ENCODE data around the gene SPTB.

Gene SPTB

DNA sequence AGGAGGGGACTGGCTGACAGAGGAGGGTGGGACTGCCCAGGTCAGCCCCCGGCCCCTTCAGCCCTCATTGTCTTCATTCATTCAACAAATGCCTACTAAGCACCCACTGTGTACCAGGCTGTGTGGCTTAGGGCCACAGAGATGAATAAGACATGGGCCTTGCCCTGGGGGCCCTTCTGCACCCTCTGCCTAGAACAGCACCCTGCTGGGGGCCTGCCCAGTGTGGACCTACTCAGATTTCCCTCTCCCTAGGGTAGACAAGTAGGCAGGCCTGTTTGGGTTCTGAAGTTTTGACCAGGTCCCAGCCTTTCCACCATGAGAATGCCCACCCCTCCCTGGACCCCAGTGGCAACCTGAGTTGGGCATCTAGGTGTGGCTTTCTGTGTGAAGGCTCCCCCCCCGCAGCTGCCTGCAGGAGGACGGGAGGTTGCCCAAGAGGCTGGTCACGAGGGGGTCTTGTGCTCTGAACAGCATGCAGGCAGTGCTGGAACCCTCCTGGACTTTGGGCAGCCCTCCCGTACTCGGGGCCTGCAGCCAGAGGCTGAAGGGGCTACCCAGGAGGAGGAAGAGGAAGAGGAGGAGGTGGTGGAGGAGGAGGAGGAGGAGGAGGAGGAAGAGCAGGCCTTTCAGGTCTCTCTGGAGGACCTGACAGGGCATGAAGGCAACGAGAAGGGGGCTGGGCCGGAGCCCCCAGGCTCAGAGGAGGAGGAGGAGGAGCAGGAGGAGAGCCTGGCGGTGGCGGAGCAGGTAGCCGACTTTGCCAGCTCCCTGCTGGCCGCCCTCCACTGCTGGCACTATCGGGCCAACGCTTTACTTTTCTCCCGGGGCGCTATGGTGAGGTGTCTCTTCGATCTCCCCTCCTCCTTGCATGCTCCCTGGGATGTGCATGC is 142.1 kb downstream of the SPTB start:
- no peaks in the 10 kb centered on the region for H3K4me1 ChIP-seq (ENCODE audit: low read length)
- no peaks in the 10 kb centered on the region for H3K27me3 ChIP-seq (replicated peaks; ENCODE audit: insufficient read depth, low read length)
- no peaks in the 10 kb centered on the region for H4K20me1 ChIP-seq (ENCODE audit: insufficient read depth, low read length)
- no peaks in the 10 kb centered on the region for H3K79me2 ChIP-seq (ENCODE audit: low read length)
- DNase-seq: no peak
- H3K4me3 ChIP-seq (ENCODE audit: low read length): no peak overlapping the region
- no peak overlapping the region for H3K9ac ChIP-seq (ENCODE audit: low read length)
- no peaks in the 10 kb centered on the region for H3K9me3 ChIP-seq (replicated peaks; ENCODE audit: insufficient read depth, low read length)
- H2AFZ ChIP-seq (ENCODE audit: low read length): no peak overlapping the region
- H3F3A ChIP-seq (ENCODE audit: insufficient read depth, low read length): no peaks in the 10 kb centered on the region
- H3K4me2 ChIP-seq (ENCODE audit: low read depth, low read length): no peak overlapping the region
- no peak overlapping the region for H3K27ac ChIP-seq (ENCODE audit: low read length)
- H3K36me3 ChIP-seq (replicated peaks; ENCODE audit: insufficient read depth, low read length): no peaks in the 10 kb centered on the region
- no peaks in the 10 kb centered on the region for H3K9me2 ChIP-seq (replicated peaks; ENCODE audit: insufficient read depth, low read length)
- TF ChIP-seq EZH2phosphoT487 (IDR thresholded peaks at IDR 0.05; ENCODE audit: low read length) (no peak), EZH2 (optimal IDR thresholded peaks at IDR 0.05; ENCODE audit: low read depth, low read length) (no peak)
- TF ChIP-seq, protein P1, sequence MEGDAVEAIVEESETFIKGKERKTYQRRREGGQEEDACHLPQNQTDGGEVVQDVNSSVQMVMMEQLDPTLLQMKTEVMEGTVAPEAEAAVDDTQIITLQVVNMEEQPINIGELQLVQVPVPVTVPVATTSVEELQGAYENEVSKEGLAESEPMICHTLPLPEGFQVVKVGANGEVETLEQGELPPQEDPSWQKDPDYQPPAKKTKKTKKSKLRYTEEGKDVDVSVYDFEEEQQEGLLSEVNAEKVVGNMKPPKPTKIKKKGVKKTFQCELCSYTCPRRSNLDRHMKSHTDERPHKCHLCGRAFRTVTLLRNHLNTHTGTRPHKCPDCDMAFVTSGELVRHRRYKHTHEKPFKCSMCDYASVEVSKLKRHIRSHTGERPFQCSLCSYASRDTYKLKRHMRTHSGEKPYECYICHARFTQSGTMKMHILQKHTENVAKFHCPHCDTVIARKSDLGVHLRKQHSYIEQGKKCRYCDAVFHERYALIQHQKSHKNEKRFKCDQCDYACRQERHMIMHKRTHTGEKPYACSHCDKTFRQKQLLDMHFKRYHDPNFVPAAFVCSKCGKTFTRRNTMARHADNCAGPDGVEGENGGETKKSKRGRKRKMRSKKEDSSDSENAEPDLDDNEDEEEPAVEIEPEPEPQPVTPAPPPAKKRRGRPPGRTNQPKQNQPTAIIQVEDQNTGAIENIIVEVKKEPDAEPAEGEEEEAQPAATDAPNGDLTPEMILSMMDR (IDR thresholded peaks at IDR 0.05; ENCODE audit: low read length): no peak

DNA sequence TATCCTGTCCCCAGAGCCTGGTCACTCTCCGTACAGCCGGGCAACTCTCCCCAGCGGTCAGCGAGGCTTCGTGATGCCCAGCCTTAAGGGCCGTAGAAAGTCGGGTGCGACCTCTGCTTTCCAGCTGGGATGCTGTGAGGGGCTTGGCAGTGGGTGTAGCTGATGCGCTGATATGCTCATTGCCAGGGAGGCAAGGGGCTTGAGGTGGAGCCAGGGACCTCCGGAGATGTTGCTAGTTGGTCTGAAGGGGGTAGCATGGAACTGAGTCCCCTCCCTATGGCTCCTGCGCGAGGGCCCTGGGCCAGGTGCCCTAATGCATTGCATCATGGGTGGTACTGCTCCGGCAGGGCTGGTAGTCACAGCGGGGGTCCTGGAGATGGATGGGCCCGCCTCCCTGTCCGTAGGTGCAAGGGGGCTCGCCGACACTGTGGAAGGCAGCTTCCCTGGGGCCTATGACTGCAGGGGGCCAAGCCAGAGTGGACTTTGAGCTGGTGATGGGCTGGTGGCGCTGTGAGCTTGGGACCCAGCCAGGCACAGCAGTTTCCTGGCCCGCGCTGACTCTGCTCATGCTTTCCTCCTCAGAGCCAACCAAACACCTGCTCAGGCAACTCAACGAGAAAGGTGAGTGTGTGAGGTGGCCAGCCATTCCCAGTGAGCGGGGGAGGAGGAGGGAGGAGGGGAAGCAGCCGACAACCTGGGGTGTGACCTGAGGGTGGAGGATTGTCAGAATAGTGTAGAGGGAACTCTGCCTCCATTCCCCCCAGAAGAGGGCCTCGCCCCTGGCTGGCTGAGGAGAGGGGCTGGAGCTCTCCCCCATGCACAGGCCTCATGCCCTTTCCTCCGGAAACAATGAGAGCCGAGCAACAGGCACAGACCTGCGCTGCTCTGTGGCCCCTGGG is 143.2 kb downstream of the SPTB start:
- Histone ChIP-seq H3K9ac (ENCODE audit: low read length) (no peak overlapping the region), H3K36me3 (replicated peaks; ENCODE audit: insufficient read depth, low read length) (no peaks in the 10 kb centered on the region), H3K27ac (ENCODE audit: low read length) (no peak overlapping the region), H3K79me2 (ENCODE audit: low read length) (no peaks in the 10 kb centered on the region), H4K20me1 (ENCODE audit: insufficient read depth, low read length) (no peaks in the 10 kb centered on the region), H3K9me3 (replicated peaks; ENCODE audit: insufficient read depth, low read length) (no peaks in the 10 kb centered on the region), H3F3A (ENCODE audit: insufficient read depth, low read length) (no peaks in the 10 kb centered on the region), H3K4me2 (ENCODE audit: low read depth, low read length) (no peak overlapping the region), H3K9me2 (replicated peaks; ENCODE audit: insufficient read depth, low read length) (no peaks in the 10 kb centered on the region), H2AFZ (ENCODE audit: low read length) (no peak overlapping the region), H3K4me3 (ENCODE audit: low read length) (no peak overlapping the region), H3K27me3 (replicated peaks; ENCODE audit: insufficient read depth, low read length) (no peaks in the 10 kb centered on the region), H3K4me1 (ENCODE audit: low read length) (no peaks in the 10 kb centered on the region)
- TF ChIP-seq EZH2phosphoT487 (IDR thresholded peaks at IDR 0.05; ENCODE audit: low read length) (no peak), EZH2 (optimal IDR thresholded peaks at IDR 0.05; ENCODE audit: low read depth, low read length) (no peak)
- TF ChIP-seq, protein P1 (IDR thresholded peaks at IDR 0.05; ENCODE audit: low read length): no peak
- no peak for DNase-seq

DNA sequence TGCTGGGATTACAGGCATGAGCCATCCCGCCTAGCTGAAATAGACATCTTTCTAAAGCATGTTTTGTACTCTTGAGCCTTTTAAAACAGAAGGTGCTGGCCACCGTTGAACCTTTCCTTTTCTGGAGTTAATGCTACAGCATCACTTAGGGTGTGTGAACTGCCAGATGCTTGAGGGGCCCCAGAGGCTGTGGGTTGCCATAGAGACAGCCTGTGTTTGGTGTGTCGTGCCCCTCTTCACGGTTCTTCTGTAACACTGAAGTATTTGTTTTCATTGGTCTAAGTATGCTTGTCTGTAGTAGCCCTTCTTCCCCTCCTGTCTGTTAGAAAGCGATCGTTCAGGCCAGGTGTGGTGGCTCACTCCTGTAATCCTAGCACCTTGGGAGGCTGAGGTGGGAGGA is 144.7 kb downstream of the SPTB start:
- no peak overlapping the region for H3K27ac ChIP-seq (ENCODE audit: low read length)
- no peaks in the 10 kb centered on the region for H3K9me2 ChIP-seq (replicated peaks; ENCODE audit: insufficient read depth, low read length)
- H3K27me3 ChIP-seq (replicated peaks; ENCODE audit: insufficient read depth, low read length): no peaks in the 10 kb centered on the region
- no peak for DNase-seq
- no peaks in the 10 kb centered on the region for H4K20me1 ChIP-seq (ENCODE audit: insufficient read depth, low read length)
- H3K9me3 ChIP-seq (replicated peaks; ENCODE audit: insufficient read depth, low read length): no peaks in the 10 kb centered on the region
- no peaks in the 10 kb centered on the region for H3K36me3 ChIP-seq (replicated peaks; ENCODE audit: insufficient read depth, low read length)
- no peaks in the 10 kb centered on the region for H3K4me1 ChIP-seq (ENCODE audit: low read length)
- no peaks in the 10 kb centered on the region for H3K79me2 ChIP-seq (ENCODE audit: low read length)
- no peaks in the 10 kb centered on the region for H3F3A ChIP-seq (ENCODE audit: insufficient read depth, low read length)
- no peak overlapping the region for H3K4me2 ChIP-seq (ENCODE audit: low read depth, low read length)
- H3K4me3 ChIP-seq (ENCODE audit: low read length): no peak overlapping the region
- TF ChIP-seq EZH2phosphoT487 (IDR thresholded peaks at IDR 0.05; ENCODE audit: low read length) (no peak), EZH2 (optimal IDR thresholded peaks at IDR 0.05; ENCODE audit: low read depth, low read length) (no peak)
- TF ChIP-seq, protein P1 (IDR thresholded peaks at IDR 0.05; ENCODE audit: low read length): no peak
- H2AFZ ChIP-seq (ENCODE audit: low read length): no peak overlapping the region
- H3K9ac ChIP-seq (ENCODE audit: low read length): no peak overlapping the region
